ENCODE measurements around the gene AGAP9. TPM values are rescaled to one million over a fixed set of nuclear protein-coding genes. Genes with fewer than 3 reads are reported as not detected.
"Not testable (repeated sequence)": the region's sequence is repeated elsewhere in the genome, so short reads cannot be mapped to it uniquely, and the experiment has no call there.

The AGAP9 gene
- total RNA-seq, 1 donor from 2014 or later: 3.0 TPM

GRCh38 chr10:47456794-47457527 is 66.5 kb downstream of the AGAP9 start:
- ATAC-seq: no peak

- no peak for ATAC-seq
Observed at GRCh38 chr10:47456079-47456785, 67.2 kb downstream of the AGAP9 start.

- ATAC-seq: not testable (repeated sequence)
Observed at GRCh38 chr10:47455350-47456078, 67.9 kb downstream of the AGAP9 start.

GRCh38 chr10:47454780-47455058 is 68.7 kb downstream of the AGAP9 start:
- no peak for ATAC-seq

- ATAC-seq: peak; percentile 12
Observed at GRCh38 chr10:47454008-47454779, 69.2 kb downstream of the AGAP9 start.

GRCh38 chr10:47453141-47454007 is 70.1 kb downstream of the AGAP9 start:
- ATAC-seq: no peak

GRCh38 chr10:47452495-47453140 is 70.8 kb downstream of the AGAP9 start:
- no peak for ATAC-seq

GRCh38 chr10:47451998-47452494 is 71.4 kb downstream of the AGAP9 start:
- ATAC-seq: no peak

Other genes starting within 250 kb of the AGAP9 start
- gene GDF10, start 223.4 kb downstream of the AGAP9 start, total RNA-seq: not detected
- gene GDF2, start 201.2 kb downstream of the AGAP9 start, total RNA-seq: not detected
- gene RBP3, start 175.3 kb downstream of the AGAP9 start, total RNA-seq: not detected
- gene ZNF488, start 139.3 kb downstream of the AGAP9 start, total RNA-seq: 0.60 TPM
- 203 TPM for gene ANXA8, start 39.5 kb downstream of the AGAP9 start, total RNA-seq
- 3.4 TPM for gene FAM25G, start 31.9 kb downstream of the AGAP9 start, total RNA-seq
- 0.88 TPM for gene SYT15B, start 240.0 kb upstream of the AGAP9 start, total RNA-seq

All from esophagus mucosa (tissue), 1 donor.